Peyer's patch (tissue), 4 donors: ENCODE results near the gene AFTPH.

ENCODE experiments used
- POLR2A ChIP-seq, 2 donors: fragments of 450-650 bp; IDR thresholded peaks; one replicate each; pipeline ENCODE4 v1.5.1; 2017; ENCODE audit warnings: antibody characterized with exemption in 2 of 2, mild to moderate bottlenecking in 2 of 2, moderate library complexity in 2 of 2
- TF ChIP-seq, protein P1 (sequence below), 6 experiments: fragments of 450-650 bp in 4 of 6; fragments of 200-600 bp in 2 of 6; sonication (generic) in 1 of 6; IDR thresholded peaks; one replicate each; pipeline ENCODE4 v1.5.1; 2017 to 2019; ENCODE audit warnings: antibody characterized with exemption in 6 of 6, mild to moderate bottlenecking in 3 of 6, moderate library complexity in 1 of 6

DNA sequence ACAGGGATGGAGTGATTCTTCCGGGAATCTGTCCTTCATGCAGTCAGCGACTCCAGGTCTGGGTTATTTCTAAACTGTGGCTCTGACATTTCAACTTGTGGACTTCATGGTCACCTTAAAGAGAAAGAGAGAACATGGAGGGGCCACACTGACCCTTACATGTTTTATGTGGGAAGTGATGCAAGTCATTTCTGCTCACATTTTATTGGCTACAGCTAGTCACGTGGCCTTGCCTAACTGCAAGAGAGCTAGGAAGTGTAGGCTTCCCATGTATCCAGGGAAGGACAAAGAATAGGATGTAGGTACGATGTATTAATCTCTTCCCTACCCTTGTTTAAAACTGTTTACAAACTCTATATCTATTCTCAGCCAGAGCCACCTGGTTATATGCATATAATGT is 30.3 kb upstream of the AFTPH start:
- no peak for TF ChIP-seq POLR2A (IDR thresholded peaks at IDR 0.05)
- TF ChIP-seq, protein P1, sequence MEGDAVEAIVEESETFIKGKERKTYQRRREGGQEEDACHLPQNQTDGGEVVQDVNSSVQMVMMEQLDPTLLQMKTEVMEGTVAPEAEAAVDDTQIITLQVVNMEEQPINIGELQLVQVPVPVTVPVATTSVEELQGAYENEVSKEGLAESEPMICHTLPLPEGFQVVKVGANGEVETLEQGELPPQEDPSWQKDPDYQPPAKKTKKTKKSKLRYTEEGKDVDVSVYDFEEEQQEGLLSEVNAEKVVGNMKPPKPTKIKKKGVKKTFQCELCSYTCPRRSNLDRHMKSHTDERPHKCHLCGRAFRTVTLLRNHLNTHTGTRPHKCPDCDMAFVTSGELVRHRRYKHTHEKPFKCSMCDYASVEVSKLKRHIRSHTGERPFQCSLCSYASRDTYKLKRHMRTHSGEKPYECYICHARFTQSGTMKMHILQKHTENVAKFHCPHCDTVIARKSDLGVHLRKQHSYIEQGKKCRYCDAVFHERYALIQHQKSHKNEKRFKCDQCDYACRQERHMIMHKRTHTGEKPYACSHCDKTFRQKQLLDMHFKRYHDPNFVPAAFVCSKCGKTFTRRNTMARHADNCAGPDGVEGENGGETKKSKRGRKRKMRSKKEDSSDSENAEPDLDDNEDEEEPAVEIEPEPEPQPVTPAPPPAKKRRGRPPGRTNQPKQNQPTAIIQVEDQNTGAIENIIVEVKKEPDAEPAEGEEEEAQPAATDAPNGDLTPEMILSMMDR (IDR thresholded peaks at IDR 0.05), result no peak
